GM15510 (cell line): ENCODE measurements around the gene C20orf204.
A peak's percentile ranks its signal among the peaks of the same experiment; 100 is the strongest.

ENCODE experiments used
- POLR2A ChIP-seq: IDR thresholded peaks from 3 replicates; pipeline ENCODE4 v1.6.1; 2011; ENCODE audit warnings: borderline replicate concordance; ENCODE audit not compliant: insufficient read length; ENCODE audit errors: extremely low read depth

C20orf204 gene

DNA sequence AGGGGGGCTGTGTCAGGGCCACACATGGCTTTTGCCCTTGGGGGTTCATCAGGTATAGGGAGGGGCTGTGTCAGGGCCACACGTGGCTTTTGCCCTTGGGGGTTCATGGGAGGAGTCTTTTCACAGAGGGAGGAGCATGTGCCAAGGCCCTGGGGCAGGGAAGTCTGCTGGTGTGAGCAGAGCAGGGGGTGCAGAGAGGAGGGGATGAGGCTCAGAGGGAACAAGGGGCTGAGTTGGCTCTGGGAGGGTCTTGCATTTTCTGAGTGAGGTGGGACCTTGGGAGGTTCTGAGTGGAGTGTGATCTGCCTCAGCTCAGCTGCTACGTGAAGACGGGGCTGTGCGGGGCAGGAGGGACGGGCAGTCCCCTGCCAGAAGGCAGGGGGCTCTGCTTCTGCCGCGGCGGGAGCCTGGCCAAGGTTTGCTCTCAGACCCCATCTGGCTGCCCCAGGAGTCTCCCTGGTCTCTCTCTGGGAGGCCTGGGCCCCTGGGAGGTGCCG is 19.5 kb downstream of the C20orf204 start:
- no peak for TF ChIP-seq POLR2A

- TF ChIP-seq POLR2A, result no peak
Observed at GRCh38 chr20:64055893-64056638, 20.1 kb downstream of the C20orf204 start.

DNA sequence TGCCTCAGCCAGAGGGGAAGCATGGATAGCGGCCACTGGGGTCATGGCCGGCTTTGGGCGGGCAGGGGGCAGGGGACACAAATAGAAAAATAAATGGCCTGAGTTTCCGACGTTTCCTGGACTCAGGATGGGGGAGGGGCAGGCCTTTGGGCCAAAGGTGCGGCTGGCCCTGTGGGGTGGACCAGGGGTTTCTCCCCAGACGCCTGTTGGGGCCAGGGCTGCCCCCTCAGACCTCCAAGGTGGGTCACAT is 20.6 kb downstream of the C20orf204 start:
- TF ChIP-seq POLR2A, result no peak

- TF ChIP-seq POLR2A, result no peak
Observed at GRCh38 chr20:64056889-64057627, 21.1 kb downstream of the C20orf204 start.

- TF ChIP-seq POLR2A, result no peak
Observed at GRCh38 chr20:64057628-64058498, 21.9 kb downstream of the C20orf204 start.

- no peak for TF ChIP-seq POLR2A
Observed at GRCh38 chr20:64058536-64058935, 22.6 kb downstream of the C20orf204 start.

DNA sequence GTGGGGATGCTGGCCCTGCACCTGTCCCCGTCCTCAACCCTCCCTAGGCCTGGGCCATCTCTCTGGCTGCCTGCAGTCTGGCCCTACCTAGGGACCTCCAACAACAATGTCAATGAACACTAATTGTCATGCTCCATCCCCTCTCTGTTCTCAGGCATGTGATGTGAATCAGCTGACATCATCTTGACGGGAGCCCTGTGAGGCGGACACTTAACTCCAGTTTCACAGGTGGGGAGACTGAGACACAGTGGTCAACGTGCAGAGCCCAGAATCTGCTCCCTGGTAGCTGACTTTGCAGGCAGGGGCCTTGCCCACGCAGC is 26.3 kb downstream of the C20orf204 start:
- TF ChIP-seq POLR2A, result no peak

DNA sequence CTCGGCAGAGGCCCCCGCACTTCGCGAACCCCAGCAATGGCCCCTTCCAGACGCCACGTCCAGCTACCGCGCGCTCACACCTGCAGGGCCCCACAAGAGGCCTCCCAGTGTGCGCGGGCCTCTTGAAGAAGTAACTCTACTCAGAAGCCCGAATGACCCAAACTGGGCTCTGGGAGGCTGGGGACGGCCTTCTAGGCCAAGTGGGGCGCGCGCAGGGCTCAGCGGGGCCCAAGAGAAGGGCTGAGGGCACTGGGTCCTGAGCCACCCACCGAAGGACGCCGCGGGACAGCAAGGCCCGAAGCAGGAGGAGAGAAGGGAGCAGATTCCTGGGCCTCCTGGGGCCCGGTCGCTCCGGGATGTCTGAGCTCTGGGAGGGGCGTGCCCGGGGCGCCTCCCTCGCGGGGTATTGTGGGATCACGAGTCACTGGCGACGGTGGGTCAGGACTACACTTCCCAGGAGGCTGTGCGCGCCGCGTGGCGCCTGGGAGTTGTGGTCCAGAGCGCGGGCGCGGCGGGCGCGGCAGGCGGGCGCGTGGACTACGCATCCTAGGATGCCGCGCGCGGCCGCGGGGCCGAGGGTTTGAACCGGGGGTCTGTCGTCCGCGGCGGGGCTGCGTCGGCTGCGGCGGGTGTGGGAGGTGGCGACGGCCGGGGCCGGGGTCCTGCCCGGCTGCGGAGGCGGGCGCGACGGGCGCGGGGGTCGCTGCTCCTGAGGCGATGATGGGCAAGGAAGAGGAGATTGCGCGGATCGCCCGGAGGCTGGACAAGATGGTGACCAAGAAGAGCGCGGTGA is 26.8 kb downstream of the C20orf204 start, which contains the start of gene TCEA2:
Gene TCEA2 (plus strand): TSS at position 603 of the 793 bp plus-strand sequence. CDS start 115 bp downstream, at position 718.
- TF ChIP-seq POLR2A, result peak; percentile 82

DNA sequence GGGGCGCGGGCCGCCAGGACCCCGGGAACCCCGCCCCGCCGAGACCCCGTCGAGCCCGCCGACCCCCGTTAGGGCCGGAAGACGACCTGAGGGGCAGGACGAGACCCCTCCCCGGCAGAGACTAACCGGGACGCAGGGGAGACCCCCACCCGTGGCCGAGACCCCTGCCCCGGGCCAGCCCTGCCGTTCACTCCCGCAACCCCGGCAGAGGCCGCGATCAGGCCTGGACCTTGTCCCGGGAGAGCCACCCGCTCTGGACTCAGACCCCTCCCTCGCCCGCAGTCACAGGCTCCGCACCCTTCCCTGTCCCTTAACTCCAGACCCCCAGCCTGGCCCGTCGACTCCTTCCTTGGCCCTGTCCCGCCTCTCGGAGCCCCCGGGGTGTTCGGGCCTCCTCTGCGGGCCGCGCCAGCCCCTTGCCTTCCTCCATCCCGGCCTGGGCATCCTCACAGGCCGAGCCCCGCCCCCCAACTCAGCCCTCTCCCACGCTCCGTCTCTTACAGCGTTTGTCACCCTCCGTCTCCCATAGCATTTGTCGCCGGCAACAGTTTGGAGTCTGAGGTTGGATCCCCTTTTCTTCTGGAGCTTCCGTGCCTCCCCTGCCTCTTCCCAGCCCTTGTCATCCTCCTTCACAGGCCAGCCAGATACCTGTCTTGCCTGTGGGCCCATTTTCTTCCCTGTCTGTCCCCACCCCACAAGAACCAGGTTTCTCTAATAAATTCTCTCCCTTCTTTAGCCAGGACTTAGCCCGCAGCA is 27.6 kb downstream of the C20orf204 start:
- TF ChIP-seq POLR2A, result no peak

- TF ChIP-seq POLR2A, result no peak
Observed at GRCh38 chr20:64064145-64064698, 28.2 kb downstream of the C20orf204 start.

GRCh38 chr20:64065062-64065973 is 29.3 kb downstream of the C20orf204 start:
- TF ChIP-seq POLR2A, result no peak

DNA sequence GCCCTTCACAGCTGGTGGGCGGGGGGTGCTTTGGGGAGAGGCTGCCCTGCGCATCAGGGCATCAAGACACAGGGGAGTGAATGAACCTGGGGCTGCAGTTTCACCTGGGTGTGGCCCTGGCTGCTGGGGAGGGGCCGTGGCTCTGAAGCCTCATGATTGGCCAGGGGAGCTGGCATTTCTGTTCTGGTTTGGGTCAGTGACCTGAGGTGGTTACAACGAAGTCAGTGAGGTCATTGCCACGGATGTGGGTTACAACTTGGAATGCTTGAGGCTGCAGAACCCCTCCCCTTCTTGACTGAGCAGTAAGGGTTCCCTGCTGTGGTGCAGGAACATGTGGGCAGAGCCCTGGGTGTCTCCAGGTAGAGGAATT is 30.0 kb downstream of the C20orf204 start:
- TF ChIP-seq POLR2A, result peak; percentile 11

DNA sequence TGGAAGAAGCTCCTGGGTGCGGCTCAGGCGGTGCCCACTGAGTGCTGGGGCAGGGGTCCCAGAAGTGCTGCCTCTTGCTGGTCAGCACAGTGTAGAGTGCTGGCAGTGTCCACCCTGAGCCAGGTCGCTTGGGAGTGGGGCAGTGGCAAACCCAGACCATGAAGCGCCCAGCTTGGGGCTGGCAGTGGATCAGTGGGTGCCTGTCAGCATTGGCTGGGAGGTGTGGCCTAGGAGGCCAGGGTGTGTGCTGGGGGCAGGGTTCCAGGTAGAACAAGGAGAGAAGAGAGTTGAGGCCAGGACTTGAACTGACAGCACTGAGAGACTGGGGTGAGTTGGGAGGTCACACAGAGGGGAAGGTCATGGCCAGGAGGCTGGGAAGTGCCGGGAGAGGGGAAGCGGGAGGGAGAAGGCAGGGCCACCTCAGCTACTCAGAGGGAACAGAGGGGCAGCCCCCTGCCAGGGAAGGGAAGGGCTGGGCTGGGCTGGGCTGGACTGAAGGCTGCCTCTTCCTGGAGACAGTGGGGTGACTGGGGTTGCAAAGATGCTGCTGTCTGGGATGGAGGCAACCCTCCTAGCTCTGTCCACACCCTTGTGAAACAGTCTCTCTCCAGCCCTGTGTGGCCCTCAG is 31.1 kb downstream of the C20orf204 start:
- TF ChIP-seq POLR2A, result no peak
